NT2/D1 (cell line): ENCODE results near the gene ENTPD2.
"Not testable (repeated sequence)": the region's sequence is repeated elsewhere in the genome, so short reads cannot be mapped to it uniquely, and the experiment has no call there.

Experiments used
- DNase-seq: peaks from one replicate; pipeline ENCODE4 v3.0.0-alpha.2; 2011; ENCODE audit warnings: low read depth, low spot score
- H3K27me3 ChIP-seq: 2 replicates; pipeline ENCODE4 v1.6.0; 2011; ENCODE audit warnings: mild to moderate bottlenecking; ENCODE audit not compliant: insufficient read length, insufficient read depth
- H3K36me3 ChIP-seq: 2 replicates; pipeline ENCODE4 v1.6.1; 2011; ENCODE audit warnings: mild to moderate bottlenecking, low read length, mixed read lengths; ENCODE audit not compliant: insufficient read depth, insufficient read length
- H3K4me1 ChIP-seq: 2 replicates; pipeline ENCODE4 v1.5.1; 2011; ENCODE audit not compliant: insufficient read depth, insufficient read length
- H3K4me3 ChIP-seq: 2 replicates; pipeline ENCODE4 v1.5.1; 2011; ENCODE audit warnings: low read depth; ENCODE audit not compliant: insufficient read length
- H3K9ac ChIP-seq: 2 replicates; pipeline ENCODE4 v1.6.0; 2011; ENCODE audit warnings: low read depth; ENCODE audit not compliant: insufficient read length
- H3K9me3 ChIP-seq: 2 replicates; pipeline ENCODE4 v1.5.1; 2011; ENCODE audit warnings: mild to moderate bottlenecking, low read length; ENCODE audit not compliant: insufficient read depth
- SUZ12 ChIP-seq: IDR thresholded peaks from 2 replicates; pipeline ENCODE4 v1.6.1; 2011; ENCODE audit not compliant: insufficient read length, insufficient read depth; ENCODE audit errors: extremely low read depth
- YY1 ChIP-seq: IDR thresholded peaks from 2 replicates; pipeline ENCODE4 v1.6.1; 2011; ENCODE audit not compliant: insufficient read length, insufficient read depth
- ZNF274 ChIP-seq: IDR thresholded peaks from 2 replicates; pipeline ENCODE4 v1.6.1; 2011; ENCODE audit warnings: mild to moderate bottlenecking, low read depth, low read length

Gene ENTPD2

GRCh38 chr9:137037483-137037882, 16.4 kb downstream of the ENTPD2 start:
- no peak overlapping the region for H3K9ac ChIP-seq
- DNase-seq = no peak

GRCh38 chr9:137037035-137037434, 16.8 kb downstream of the ENTPD2 start:
- peaks cover 8% of the 10 kb centered on the region for H3K27me3 ChIP-seq
- H3K36me3 ChIP-seq = peaks cover 28% of the 10 kb centered on the region
- TF ChIP-seq ZNF274 (no peak), YY1 (no peak), SUZ12 (no peak)
- H3K9ac ChIP-seq = no peak overlapping the region
- H3K9me3 ChIP-seq = no peaks in the 10 kb centered on the region
- peaks cover 23% of the 10 kb centered on the region for H3K4me1 ChIP-seq
- DNase-seq = no peak
- no peak overlapping the region for H3K4me3 ChIP-seq

More at GRCh38 chr9:137037483-137037882, 16.4 kb downstream of the ENTPD2 start:
- Histone ChIP-seq H3K27me3 (peaks cover 8% of the 10 kb centered on the region), H3K9me3 (no peaks in the 10 kb centered on the region), H3K36me3 (peaks cover 28% of the 10 kb centered on the region), H3K4me3 (no peak overlapping the region), H3K4me1 (peaks cover 19% of the 10 kb centered on the region)
- TF ChIP-seq SUZ12 = no peak
- TF ChIP-seq YY1 = no peak
- TF ChIP-seq ZNF274 = no peak

GRCh38 chr9:137035937-137036336, 17.9 kb downstream of the ENTPD2 start:
- Histone ChIP-seq H3K9ac (no peak overlapping the region), H3K27me3 (peaks cover 8% of the 10 kb centered on the region), H3K4me3 (no peak overlapping the region), H3K9me3 (no peaks in the 10 kb centered on the region), H3K4me1 (peaks cover 18% of the 10 kb centered on the region), H3K36me3 (peaks cover 27% of the 10 kb centered on the region)
- no peak for DNase-seq
- no peak for TF ChIP-seq SUZ12
- no peak for TF ChIP-seq ZNF274
- TF ChIP-seq YY1 = no peak

- Histone ChIP-seq H3K4me3 (no peak overlapping the region), H3K9me3 (no peaks in the 10 kb centered on the region), H3K36me3 (peaks cover 22% of the 10 kb centered on the region), H3K27me3 (peaks cover 8% of the 10 kb centered on the region), H3K9ac (no peak overlapping the region), H3K4me1 (peaks cover 18% of the 10 kb centered on the region)
- DNase-seq = no peak
- TF ChIP-seq SUZ12 = no peak
- TF ChIP-seq ZNF274 = no peak
- no peak for TF ChIP-seq YY1
These were observed 18.4 kb downstream of the ENTPD2 start for GRCh38 chr9:137035507-137035834.

- H3K4me1 ChIP-seq = peaks cover 21% of the 10 kb centered on the region
- no peaks in the 10 kb centered on the region for H3K9me3 ChIP-seq
- peaks cover 8% of the 10 kb centered on the region for H3K27me3 ChIP-seq
- peak overlapping the region; percentile 52 for H3K9ac ChIP-seq
- TF ChIP-seq ZNF274 = no peak
- TF ChIP-seq SUZ12 = no peak
- TF ChIP-seq YY1 = no peak
- peak; percentile 85 for DNase-seq
- H3K36me3 ChIP-seq = peaks cover 17% of the 10 kb centered on the region
- no peak overlapping the region for H3K4me3 ChIP-seq
These were observed 19.0 kb downstream of the ENTPD2 start for GRCh38 chr9:137034709-137035506.

- TF ChIP-seq SUZ12 (no peak), ZNF274 (no peak), YY1 (no peak)
- H3K36me3 ChIP-seq = peaks cover 10% of the 10 kb centered on the region
- H3K9me3 ChIP-seq = no peaks in the 10 kb centered on the region
- no peak overlapping the region for H3K4me3 ChIP-seq
- H3K27me3 ChIP-seq = peaks cover 12% of the 10 kb centered on the region
- peaks cover 21% of the 10 kb centered on the region for H3K4me1 ChIP-seq
- DNase-seq = no peak
- peak overlapping the region; percentile 32 for H3K9ac ChIP-seq
These were observed 19.7 kb downstream of the ENTPD2 start for GRCh38 chr9:137034039-137034708.

- DNase-seq, H3K4me3 ChIP-seq, H3K9me3 ChIP-seq, H3K36me3 ChIP-seq, H3K9ac ChIP-seq: not testable (repeated sequence)
- Histone ChIP-seq H3K27me3 (peaks cover 19% of the 10 kb centered on the region), H3K4me1 (peaks cover 28% of the 10 kb centered on the region)
These were observed 20.4 kb downstream of the ENTPD2 start for GRCh38 chr9:137033481-137033880.
